Fibroblast of lung (primary cell): Measurements from ENCODE around the gene CIC. TPM values are rescaled to one million over a fixed set of nuclear protein-coding genes. Genes with fewer than 3 reads are reported as not detected.

ENCODE experiments used
- DNase-seq, 2 donors: peaks; one replicate each; pipeline versions ENCODE4 v3.0.0 to v3.0.0-alpha.2; 2010; ENCODE audit warnings: low read depth in 2 of 2
- H2AFZ ChIP-seq: 2 replicates; pipeline ENCODE4 v1.5.1; 2012; ENCODE audit warnings: low read length, control low read depth, inconsistent platforms
- H3K27ac ChIP-seq: 2 replicates; pipeline ENCODE4 v1.5.1; 2011; ENCODE audit warnings: low read length, control low read depth; ENCODE audit not compliant: insufficient read depth
- H3K27me3 ChIP-seq: 2 replicates; pipeline ENCODE4 v1.5.1; 2011; ENCODE audit warnings: mild to moderate bottlenecking, low read length; ENCODE audit not compliant: control insufficient read depth, insufficient read depth
- H3K36me3 ChIP-seq: 2 replicates; pipeline ENCODE4 v1.5.1; 2011; ENCODE audit warnings: low read length; ENCODE audit not compliant: control insufficient read depth, insufficient read depth
- H3K4me1 ChIP-seq: 2 replicates; pipeline ENCODE4 v1.5.1; 2011; ENCODE audit warnings: low read length; ENCODE audit not compliant: control insufficient read depth, insufficient read depth; ENCODE audit errors: extremely low read depth
- H3K4me2 ChIP-seq: 2 replicates; pipeline ENCODE4 v1.5.1; 2011; ENCODE audit warnings: low read length, control low read depth; ENCODE audit not compliant: insufficient read depth; ENCODE audit errors: extremely low read depth
- H3K4me3 ChIP-seq, 4 experiments: fragments of 200-600 bp in 1 of 4; sonication (generic) in 1 of 4; replicated peaks in 1 of 4; 2 replicates each; pipeline ENCODE4 v1.5.1; 2011 to 2016; ENCODE audit warnings: low read length in 4 of 4, low read depth in 3 of 4, mild to moderate bottlenecking in 3 of 4, control low read depth in 2 of 4, inconsistent platforms in 1 of 4, mixed read lengths in 1 of 4; ENCODE audit not compliant: insufficient read depth in 1 of 4; ENCODE audit errors: control extremely low read depth in 1 of 4
- H3K79me2 ChIP-seq: 2 replicates; pipeline ENCODE4 v1.5.1; 2012; ENCODE audit warnings: mild to moderate bottlenecking, low read length, inconsistent platforms; ENCODE audit not compliant: control insufficient read depth, insufficient read depth
- H3K9ac ChIP-seq: 2 replicates; pipeline ENCODE4 v1.5.1; 2011; ENCODE audit warnings: mild to moderate bottlenecking, low read length, control low read depth; ENCODE audit not compliant: insufficient read depth
- H3K9me3 ChIP-seq: 2 replicates; pipeline ENCODE4 v1.5.1; 2012; ENCODE audit warnings: low read depth, low read length; ENCODE audit not compliant: control insufficient read depth, insufficient read depth
- H4K20me1 ChIP-seq: 2 replicates; pipeline ENCODE4 v1.5.1; 2011; ENCODE audit warnings: low read length; ENCODE audit not compliant: control insufficient read depth, insufficient read depth; ENCODE audit errors: extremely low read depth
- CTCF ChIP-seq, 2 donors: IDR thresholded peaks in 1 of 2; conservative IDR thresholded peaks in 1 of 2; 1 replicate in 1 of 2; 2 replicates in 1 of 2; pipeline ENCODE4 v1.5.1; 2011 to 2012; ENCODE audit warnings: low read length in 2 of 2, control low read depth in 1 of 2, inconsistent platforms in 1 of 2, low read depth in 1 of 2, mild to moderate bottlenecking in 1 of 2
- EZH2 ChIP-seq: IDR thresholded peaks from 2 replicates; pipeline ENCODE4 v1.5.1; 2012; ENCODE audit warnings: low read length, control low read depth, mild to moderate bottlenecking; ENCODE audit errors: missing control alignments
- polyA plus RNA-seq, 2 donors: library from polyadenylated mRNA; depleted of rRNA in 1 of 2; stranded (reverse) in 1 of 2; unstranded in 1 of 2; fragments of >200 nt; gene quantifications; 2 replicates each; pipeline ENCODE4 v1.2.1, GENCODE V29; 2011 to 2012; ENCODE audit warnings: missing spikeins in 1 of 2
- total RNA-seq: library from RNA; depleted of rRNA; stranded (reverse); fragments of >200 nt; gene quantifications from 2 replicates; pipeline ENCODE4 v1.2.1, GENCODE V29; 2014

The CIC gene
- total and polyA plus RNA-seq, 2 donors (not counting 1 experiment from before 2014, with no cell fraction given): 8.5 to 23.6 TPM

DNA sequence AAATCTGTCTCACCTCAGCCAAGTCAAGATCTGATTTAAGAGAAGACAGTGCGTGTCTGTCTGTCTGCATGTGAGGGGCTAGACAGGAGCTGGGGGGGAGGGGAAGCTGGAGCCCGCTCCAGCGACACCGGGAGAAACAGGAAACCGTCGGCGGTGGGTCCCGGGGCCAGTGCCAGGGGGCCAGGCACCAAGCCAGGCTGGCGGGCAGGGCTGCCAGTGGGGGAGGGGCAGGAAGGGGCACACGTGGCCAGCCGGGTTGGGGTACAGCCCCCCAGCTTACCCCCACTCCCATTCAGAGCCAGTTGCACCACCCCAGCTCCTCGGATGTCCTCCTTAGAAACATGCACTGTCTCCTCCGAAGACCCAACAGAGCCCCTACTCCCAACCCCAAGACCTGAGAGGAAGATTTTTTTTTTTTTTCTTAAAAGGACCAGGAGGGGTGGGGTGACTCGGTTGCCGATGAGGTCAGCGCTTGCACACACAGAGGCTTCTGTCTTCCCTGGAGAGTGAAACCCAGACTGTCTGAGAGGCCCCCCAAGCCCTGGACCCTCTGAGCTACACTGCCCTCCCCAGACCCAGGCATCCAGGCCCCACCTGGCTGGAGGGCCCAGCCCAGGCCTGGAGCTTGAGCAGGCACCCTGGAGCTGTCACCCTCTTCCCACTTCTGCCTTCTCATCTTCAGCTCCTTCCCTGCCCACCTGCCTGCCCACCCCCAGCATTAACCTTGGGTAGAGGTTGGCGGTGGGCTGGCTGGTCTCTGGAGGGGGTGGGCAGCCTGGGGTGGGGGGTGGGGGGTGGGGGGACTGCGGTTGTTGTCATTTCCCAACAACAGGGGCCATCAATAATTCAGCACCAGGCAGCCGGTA, 18.2 kb upstream of the CIC start:
- H3K9me3 ChIP-seq: no peaks in the 10 kb centered on the region
- H3K4me3 ChIP-seq: peak overlapping the region; percentile 10 to 46 (median 31)
- peak overlapping the region; percentile 82 for H3K27ac ChIP-seq
- peaks cover 15% of the 10 kb centered on the region for H3K36me3 ChIP-seq
- H2AFZ ChIP-seq: no peak overlapping the region
- peaks cover 35% of the 10 kb centered on the region for H3K4me1 ChIP-seq
- H3K4me2 ChIP-seq: peak overlapping the region; percentile 92
- peak; percentile 60 to 67 for DNase-seq
- no peak for TF ChIP-seq EZH2
- no peak for TF ChIP-seq CTCF (conservative IDR thresholded peaks at IDR 0.05 in 1 of 2, IDR thresholded peaks at IDR 0.05 in 1 of 2; ENCODE audit: low read depth in 1 of 2, low read length in 2 of 2)
- H3K27me3 ChIP-seq: no peaks in the 10 kb centered on the region
- peaks cover 60% of the 10 kb centered on the region for H3K79me2 ChIP-seq
- no peaks in the 10 kb centered on the region for H4K20me1 ChIP-seq
- H3K9ac ChIP-seq: peak overlapping the region; percentile 58

- no peaks in the 10 kb centered on the region for H3K9me3 ChIP-seq
- no peaks in the 10 kb centered on the region for H3K27me3 ChIP-seq
- peak overlapping the region; percentile 82 for H3K27ac ChIP-seq
- H3K36me3 ChIP-seq: peaks cover 13% of the 10 kb centered on the region
- peak overlapping the region; percentile 36 to 97 (median 60) for H3K4me3 ChIP-seq
- peak overlapping the region; percentile 68 for H3K4me2 ChIP-seq
- H3K4me1 ChIP-seq: peaks cover 27% of the 10 kb centered on the region
- H4K20me1 ChIP-seq: no peaks in the 10 kb centered on the region
- no peak overlapping the region for H2AFZ ChIP-seq
- no peak for DNase-seq
- peaks cover 60% of the 10 kb centered on the region for H3K79me2 ChIP-seq
- no peak for TF ChIP-seq EZH2
- no peak for TF ChIP-seq CTCF (conservative IDR thresholded peaks at IDR 0.05 in 1 of 2, IDR thresholded peaks at IDR 0.05 in 1 of 2; ENCODE audit: low read depth in 1 of 2, low read length in 2 of 2)
- peak overlapping the region; percentile 50 for H3K9ac ChIP-seq
Observed at GRCh38 chr19:42251572-42252358, 17.3 kb upstream of the CIC start.
